ENCODE measurements around the gene NCL. TPM values are rescaled to one million over a fixed set of nuclear protein-coding genes. Genes with fewer than 3 reads are reported as not detected.

The NCL gene
- total and polyA plus RNA-seq, 4 donors, result 83.1 to 139 (median 107) TPM

DNA sequence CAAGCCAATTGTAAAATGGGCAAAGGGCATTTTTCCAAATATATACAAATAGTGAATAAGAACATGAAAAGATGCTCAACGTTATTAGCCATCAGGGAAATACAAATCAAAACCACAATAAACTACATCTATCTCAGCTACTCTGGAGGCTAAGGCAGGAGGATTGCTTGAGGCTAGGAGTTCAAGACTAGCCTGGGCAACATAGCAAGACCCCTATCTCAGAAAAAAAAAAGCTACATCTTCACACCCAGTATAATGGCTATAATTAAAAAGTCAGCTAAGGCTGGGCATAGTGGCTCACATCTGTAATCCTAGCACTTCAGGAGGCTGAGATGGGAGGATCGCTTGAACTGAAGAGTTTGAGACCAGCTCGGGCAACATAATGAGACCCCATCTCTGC is 12.6 kb upstream of the NCL start:
- WGBS, result 83% methylated on average over 3 of the region's 3 CpGs
- Histone ChIP-seq H3K9me3 (ENCODE audit: control insufficient read depth in 4 of 4, low read length in 3 of 4) (no peaks in the 10 kb centered on the region), H3K36me3 (ENCODE audit: control insufficient read depth in 4 of 4, insufficient read depth in 3 of 4, low read depth in 1 of 4, low read length in 3 of 4) (no peaks in the 10 kb centered on the region), H3K4me1 (ENCODE audit: control insufficient read depth in 4 of 4, insufficient read depth in 4 of 4, low read length in 3 of 4) (no peaks in the 10 kb centered on the region), H3K27ac (ENCODE audit: low read depth in 1 of 2, low read length in 2 of 2) (no peak overlapping the region), H3K9ac (ENCODE audit: low read depth in 1 of 2, low read length in 2 of 2) (no peak overlapping the region), H3K4me3 (ENCODE audit: low read depth in 1 of 3, low read length in 3 of 3) (no peak overlapping the region), H3K27me3 (ENCODE audit: control insufficient read depth in 4 of 4, insufficient read depth in 4 of 4, low read length in 3 of 4) (no peaks in the 10 kb centered on the region)
- no peak for DNase-seq (ENCODE audit: low spot score)
- TF ChIP-seq EGR1 (IDR thresholded peaks at IDR 0.05; ENCODE audit: low read depth in 2 of 2) (no peak), GABPA (IDR thresholded peaks at IDR 0.05 in 1 of 2, conservative IDR thresholded peaks at IDR 0.05 in 1 of 2) (no peak), FOXA1 (IDR thresholded peaks at IDR 0.05) (no peak), JUND (IDR thresholded peaks at IDR 0.05) (no peak), FOXA2 (IDR thresholded peaks at IDR 0.05) (no peak)
- TF ChIP-seq, protein P1, sequence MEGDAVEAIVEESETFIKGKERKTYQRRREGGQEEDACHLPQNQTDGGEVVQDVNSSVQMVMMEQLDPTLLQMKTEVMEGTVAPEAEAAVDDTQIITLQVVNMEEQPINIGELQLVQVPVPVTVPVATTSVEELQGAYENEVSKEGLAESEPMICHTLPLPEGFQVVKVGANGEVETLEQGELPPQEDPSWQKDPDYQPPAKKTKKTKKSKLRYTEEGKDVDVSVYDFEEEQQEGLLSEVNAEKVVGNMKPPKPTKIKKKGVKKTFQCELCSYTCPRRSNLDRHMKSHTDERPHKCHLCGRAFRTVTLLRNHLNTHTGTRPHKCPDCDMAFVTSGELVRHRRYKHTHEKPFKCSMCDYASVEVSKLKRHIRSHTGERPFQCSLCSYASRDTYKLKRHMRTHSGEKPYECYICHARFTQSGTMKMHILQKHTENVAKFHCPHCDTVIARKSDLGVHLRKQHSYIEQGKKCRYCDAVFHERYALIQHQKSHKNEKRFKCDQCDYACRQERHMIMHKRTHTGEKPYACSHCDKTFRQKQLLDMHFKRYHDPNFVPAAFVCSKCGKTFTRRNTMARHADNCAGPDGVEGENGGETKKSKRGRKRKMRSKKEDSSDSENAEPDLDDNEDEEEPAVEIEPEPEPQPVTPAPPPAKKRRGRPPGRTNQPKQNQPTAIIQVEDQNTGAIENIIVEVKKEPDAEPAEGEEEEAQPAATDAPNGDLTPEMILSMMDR (IDR thresholded peaks at IDR 0.05; ENCODE audit: low read depth, low read length, missing input control), result no peak

DNA sequence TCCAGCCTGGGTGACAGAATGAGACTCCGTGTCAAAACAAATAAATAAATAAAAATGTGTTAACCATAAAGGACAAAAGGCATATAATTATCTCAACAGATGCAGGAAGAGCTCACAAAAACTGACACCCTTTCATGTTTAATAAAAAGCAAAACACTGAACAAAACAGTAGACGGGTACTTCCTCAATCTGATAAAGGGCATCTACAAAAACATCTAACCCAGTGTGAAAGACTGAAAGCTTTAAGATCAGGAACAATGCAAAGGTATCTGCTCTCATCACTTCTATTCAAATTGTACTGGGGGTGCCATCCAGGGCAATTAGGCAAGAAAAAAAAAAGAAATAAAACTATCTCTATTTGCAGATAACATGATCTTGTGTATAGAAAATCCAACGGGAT is 11.7 kb upstream of the NCL start:
- TF ChIP-seq TAF1 (conservative IDR thresholded peaks at IDR 0.05) (no peak), HNF4G (IDR thresholded peaks at IDR 0.05) (no peak), JUND (IDR thresholded peaks at IDR 0.05) (no peak), YY1 (IDR thresholded peaks at IDR 0.05) (no peak), FOXA2 (IDR thresholded peaks at IDR 0.05) (no peak), SP1 (IDR thresholded peaks at IDR 0.05) (no peak), RXRA (IDR thresholded peaks at IDR 0.05) (no peak), EGR1 (IDR thresholded peaks at IDR 0.05; ENCODE audit: low read depth in 2 of 2) (no peak), RAD21 (IDR thresholded peaks at IDR 0.05) (no peak), HNF4A (conservative IDR thresholded peaks at IDR 0.05) (no peak), GABPA (IDR thresholded peaks at IDR 0.05 in 1 of 2, conservative IDR thresholded peaks at IDR 0.05 in 1 of 2) (no peak), FOXA1 (IDR thresholded peaks at IDR 0.05) (no peak), NR2F2 (IDR thresholded peaks at IDR 0.05) (no peak)
- TF ChIP-seq, protein P2, sequence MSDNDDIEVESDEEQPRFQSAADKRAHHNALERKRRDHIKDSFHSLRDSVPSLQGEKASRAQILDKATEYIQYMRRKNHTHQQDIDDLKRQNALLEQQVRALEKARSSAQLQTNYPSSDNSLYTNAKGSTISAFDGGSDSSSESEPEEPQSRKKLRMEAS (IDR thresholded peaks at IDR 0.05), result no peak
- TF ChIP-seq, protein P3, sequence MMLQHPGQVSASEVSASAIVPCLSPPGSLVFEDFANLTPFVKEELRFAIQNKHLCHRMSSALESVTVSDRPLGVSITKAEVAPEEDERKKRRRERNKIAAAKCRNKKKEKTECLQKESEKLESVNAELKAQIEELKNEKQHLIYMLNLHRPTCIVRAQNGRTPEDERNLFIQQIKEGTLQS (IDR thresholded peaks at IDR 0.05), result no peak
- TF ChIP-seq, protein P1 (IDR thresholded peaks at IDR 0.05; ENCODE audit: low read depth, low read length, missing input control), result no peak
- TF ChIP-seq, protein P4, sequence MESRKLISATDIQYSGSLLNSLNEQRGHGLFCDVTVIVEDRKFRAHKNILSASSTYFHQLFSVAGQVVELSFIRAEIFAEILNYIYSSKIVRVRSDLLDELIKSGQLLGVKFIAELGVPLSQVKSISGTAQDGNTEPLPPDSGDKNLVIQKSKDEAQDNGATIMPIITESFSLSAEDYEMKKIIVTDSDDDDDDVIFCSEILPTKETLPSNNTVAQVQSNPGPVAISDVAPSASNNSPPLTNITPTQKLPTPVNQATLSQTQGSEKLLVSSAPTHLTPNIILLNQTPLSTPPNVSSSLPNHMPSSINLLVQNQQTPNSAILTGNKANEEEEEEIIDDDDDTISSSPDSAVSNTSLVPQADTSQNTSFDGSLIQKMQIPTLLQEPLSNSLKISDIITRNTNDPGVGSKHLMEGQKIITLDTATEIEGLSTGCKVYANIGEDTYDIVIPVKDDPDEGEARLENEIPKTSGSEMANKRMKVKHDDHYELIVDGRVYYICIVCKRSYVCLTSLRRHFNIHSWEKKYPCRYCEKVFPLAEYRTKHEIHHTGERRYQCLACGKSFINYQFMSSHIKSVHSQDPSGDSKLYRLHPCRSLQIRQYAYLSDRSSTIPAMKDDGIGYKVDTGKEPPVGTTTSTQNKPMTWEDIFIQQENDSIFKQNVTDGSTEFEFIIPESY (IDR thresholded peaks at IDR 0.05), result no peak
- TF ChIP-seq, protein P5, sequence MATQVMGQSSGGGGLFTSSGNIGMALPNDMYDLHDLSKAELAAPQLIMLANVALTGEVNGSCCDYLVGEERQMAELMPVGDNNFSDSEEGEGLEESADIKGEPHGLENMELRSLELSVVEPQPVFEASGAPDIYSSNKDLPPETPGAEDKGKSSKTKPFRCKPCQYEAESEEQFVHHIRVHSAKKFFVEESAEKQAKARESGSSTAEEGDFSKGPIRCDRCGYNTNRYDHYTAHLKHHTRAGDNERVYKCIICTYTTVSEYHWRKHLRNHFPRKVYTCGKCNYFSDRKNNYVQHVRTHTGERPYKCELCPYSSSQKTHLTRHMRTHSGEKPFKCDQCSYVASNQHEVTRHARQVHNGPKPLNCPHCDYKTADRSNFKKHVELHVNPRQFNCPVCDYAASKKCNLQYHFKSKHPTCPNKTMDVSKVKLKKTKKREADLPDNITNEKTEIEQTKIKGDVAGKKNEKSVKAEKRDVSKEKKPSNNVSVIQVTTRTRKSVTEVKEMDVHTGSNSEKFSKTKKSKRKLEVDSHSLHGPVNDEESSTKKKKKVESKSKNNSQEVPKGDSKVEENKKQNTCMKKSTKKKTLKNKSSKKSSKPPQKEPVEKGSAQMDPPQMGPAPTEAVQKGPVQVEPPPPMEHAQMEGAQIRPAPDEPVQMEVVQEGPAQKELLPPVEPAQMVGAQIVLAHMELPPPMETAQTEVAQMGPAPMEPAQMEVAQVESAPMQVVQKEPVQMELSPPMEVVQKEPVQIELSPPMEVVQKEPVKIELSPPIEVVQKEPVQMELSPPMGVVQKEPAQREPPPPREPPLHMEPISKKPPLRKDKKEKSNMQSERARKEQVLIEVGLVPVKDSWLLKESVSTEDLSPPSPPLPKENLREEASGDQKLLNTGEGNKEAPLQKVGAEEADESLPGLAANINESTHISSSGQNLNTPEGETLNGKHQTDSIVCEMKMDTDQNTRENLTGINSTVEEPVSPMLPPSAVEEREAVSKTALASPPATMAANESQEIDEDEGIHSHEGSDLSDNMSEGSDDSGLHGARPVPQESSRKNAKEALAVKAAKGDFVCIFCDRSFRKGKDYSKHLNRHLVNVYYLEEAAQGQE (IDR thresholded peaks at IDR 0.05), result no peak
- no peaks in the 10 kb centered on the region for H3K27me3 ChIP-seq (ENCODE audit: control insufficient read depth in 4 of 4, insufficient read depth in 4 of 4, low read length in 3 of 4)
- WGBS, result 72% methylated on average over 3 of the region's 3 CpGs

More for the DNA sequence above, 11.7 kb upstream of the NCL start:
- Histone ChIP-seq H3K9ac (ENCODE audit: low read depth in 1 of 2, low read length in 2 of 2) (no peak overlapping the region), H3K4me3 (ENCODE audit: low read depth in 1 of 3, low read length in 3 of 3) (no peak overlapping the region), H3K4me1 (ENCODE audit: control insufficient read depth in 4 of 4, insufficient read depth in 4 of 4, low read length in 3 of 4) (no peaks in the 10 kb centered on the region), H3K36me3 (ENCODE audit: control insufficient read depth in 4 of 4, insufficient read depth in 3 of 4, low read depth in 1 of 4, low read length in 3 of 4) (no peaks in the 10 kb centered on the region), H3K27ac (ENCODE audit: low read depth in 1 of 2, low read length in 2 of 2) (no peak overlapping the region), H3K9me3 (ENCODE audit: control insufficient read depth in 4 of 4, low read length in 3 of 4) (no peaks in the 10 kb centered on the region)
- DNase-seq (ENCODE audit: low spot score), result no peak

Data from liver (tissue), 9 donors.